CD14-positive monocyte (primary cell): Measurements from ENCODE around the gene VMAC. TPM values are rescaled to one million over a fixed set of nuclear protein-coding genes. Genes with fewer than 3 reads are reported as not detected.

ENCODE experiments used
- DNase-seq, 3 donors: peaks; one replicate each; pipeline ENCODE4 v3.0.0-alpha.2; 2011 to 2022
- H2AFZ ChIP-seq: 2 replicates; pipeline ENCODE4 v1.6.0; 2012; ENCODE audit warnings: mild to moderate bottlenecking, low read depth, low read length, inconsistent platforms; ENCODE audit not compliant: insufficient read depth, poor library complexity, severe bottlenecking
- H3K27ac ChIP-seq, 2 donors: 1 replicate in 1 of 2; 2 replicates in 1 of 2; pipeline ENCODE4 v1.5.1; 2012 to 2013; ENCODE audit warnings: low read length in 2 of 2, control low read depth in 1 of 2, inconsistent platforms in 1 of 2, low read depth in 1 of 2, mild to moderate bottlenecking in 1 of 2
- H3K27me3 ChIP-seq, 2 donors: one replicate each; pipeline versions ENCODE4 v1.6.0 to v1.6.1; 2011 to 2013; ENCODE audit warnings: low read length in 2 of 2; ENCODE audit not compliant: control insufficient read depth in 2 of 2, insufficient read depth in 2 of 2
- H3K36me3 ChIP-seq, 2 donors: replicated peaks in 1 of 2; 1 replicate in 1 of 2; 2 replicates in 1 of 2; pipeline versions ENCODE4 v1.5.1 to v1.6.1; 2012 to 2013; ENCODE audit warnings: low read length in 2 of 2, control low read depth in 1 of 2, inconsistent platforms in 1 of 2, mild to moderate bottlenecking in 1 of 2; ENCODE audit not compliant: insufficient read depth in 2 of 2, control insufficient read depth in 1 of 2
- H3K4me1 ChIP-seq, 2 donors: 1 replicate in 1 of 2; 2 replicates in 1 of 2; pipeline versions ENCODE4 v1.5.1 to v1.6.1; 2012 to 2013; ENCODE audit warnings: low read length in 2 of 2, control low read depth in 1 of 2, inconsistent platforms in 1 of 2, mild to moderate bottlenecking in 1 of 2, moderate library complexity in 1 of 2; ENCODE audit not compliant: insufficient read depth in 2 of 2, control insufficient read depth in 1 of 2
- H3K4me2 ChIP-seq: replicated peaks from 2 replicates; pipeline ENCODE3; 2012; ENCODE audit warnings: low read length, moderate library complexity, mild to moderate bottlenecking; ENCODE audit not compliant: poor library complexity, severe bottlenecking; ENCODE audit errors: extremely low read depth
- H3K4me3 ChIP-seq, 3 experiments: fragments of 200-600 bp in 1 of 3; sonication (generic) in 1 of 3; replicated peaks in 1 of 3; 1 replicate in 2 of 3; 2 replicates in 1 of 3; pipeline ENCODE4 v1.5.1; 2011 to 2013; ENCODE audit warnings: low read length in 3 of 3, mild to moderate bottlenecking in 3 of 3, control low read depth in 2 of 3, low read depth in 2 of 3, inconsistent platforms in 1 of 3, moderate library complexity in 1 of 3
- H3K79me2 ChIP-seq: 2 replicates; pipeline ENCODE4 v1.6.0; 2012; ENCODE audit warnings: mild to moderate bottlenecking, control low read depth, inconsistent platforms, low read length, moderate library complexity; ENCODE audit not compliant: insufficient read depth
- H3K9ac ChIP-seq: 2 replicates; pipeline ENCODE4 v1.6.0; 2017; ENCODE audit warnings: low read length, mild to moderate bottlenecking; ENCODE audit not compliant: insufficient read depth, poor library complexity, severe bottlenecking
- H3K9me3 ChIP-seq, 2 donors: replicated peaks in 1 of 2; 1 replicate in 1 of 2; 2 replicates in 1 of 2; pipeline versions ENCODE4 v1.5.1 to v1.6.1; 2012 to 2013; ENCODE audit warnings: low read length in 2 of 2, control low read depth in 1 of 2; ENCODE audit not compliant: control insufficient read depth in 1 of 2, insufficient read depth in 1 of 2
- H4K20me1 ChIP-seq: 2 replicates; pipeline ENCODE4 v1.6.0; 2012; ENCODE audit warnings: mild to moderate bottlenecking, low read length, control low read depth, moderate library complexity; ENCODE audit not compliant: insufficient read depth
- H3K27ac Mint-ChIP-seq, 7 donors: one replicate each; pipeline ENCODE4 v1.8.0; 2020; ENCODE audit warnings: mild to moderate bottlenecking in 7 of 7, mixed read lengths in 7 of 7, moderate library complexity in 6 of 7, inconsistent platforms in 2 of 7
- H3K27me3 Mint-ChIP-seq, 3 donors: one replicate each; pipeline ENCODE4 v1.8.0; 2021 to 2022; ENCODE audit warnings: low read depth in 3 of 3, mild to moderate bottlenecking in 3 of 3, mixed read lengths in 3 of 3, moderate library complexity in 3 of 3, inconsistent platforms in 1 of 3
- H3K36me3 Mint-ChIP-seq, 2 donors: one replicate each; pipeline ENCODE4 v1.8.0; 2020; ENCODE audit warnings: mixed read lengths in 2 of 2, inconsistent platforms in 1 of 2, mild to moderate bottlenecking in 1 of 2
- H3K4me1 Mint-ChIP-seq: one replicate; pipeline ENCODE4 v1.8.0; 2020; ENCODE audit warnings: mild to moderate bottlenecking, mixed read lengths
- H3K4me3 Mint-ChIP-seq, 2 donors: one replicate each; pipeline ENCODE4 v1.8.0; 2020; ENCODE audit warnings: mild to moderate bottlenecking in 2 of 2, mixed read lengths in 2 of 2, moderate library complexity in 1 of 2
- H3K9me3 Mint-ChIP-seq, 7 donors: one replicate each; pipeline ENCODE4 v1.8.0; 2020 to 2022; ENCODE audit warnings: mixed read lengths in 7 of 7, mild to moderate bottlenecking in 6 of 7, moderate library complexity in 6 of 7, inconsistent platforms in 2 of 7
- CTCF ChIP-seq: fragments of 200-600 bp; IDR thresholded peaks from one replicate; pipeline ENCODE4 v1.8.0; 2022; ENCODE audit warnings: antibody characterized with exemption, mild to moderate bottlenecking
- WGBS: methylation state at CpG from one replicate; pipeline ENCODE4 v1.1.5; 2013; ENCODE audit warnings: missing lambda C conversion rate; ENCODE audit not compliant: insufficient coverage; 5-methylcytosine and 5-hydroxymethylcytosine counted together
- intact Hi-C, 2 donors: fragments of 100-400 bp; cut with micrococcal nuclease; formaldehyde crosslinking; loops; one replicate each; pipeline versions ENCODE4 v1.15.0 to v1.15.1; 2023
- polyA plus RNA-seq, 3 donors: library from polyadenylated mRNA; depleted of rRNA in 1 of 3; unstranded in 2 of 3; stranded (reverse) in 1 of 3; fragments of 300-500 nt in 2 of 3; fragments of >200 nt in 1 of 3; fragmentation: Illumina TruSeq in 2 of 3; gene quantifications; 1 replicate in 2 of 3; 2 replicates in 1 of 3; pipeline ENCODE4 v1.2.3, GENCODE V29; 2012 to 2021

Gene VMAC
- polyA plus RNA-seq, 3 donors: 3.1 to 13.0 (median 4.3) TPM

GRCh38 chr19:5954293-5954692, 49.6 kb downstream of the VMAC start:
- H3K4me2 ChIP-seq: peak overlapping the region; percentile 46
- H3K27me3 Mint-ChIP-seq: peaks cover 0 to 5% (median 0%) of the 10 kb centered on the region in 3 donors
- H3K27ac ChIP-seq: peak overlapping the region in 1 of 2 donors; percentile 70
- no peaks in the 10 kb centered on the region for H3K9me3 Mint-ChIP-seq
- H3K27ac Mint-ChIP-seq: peak overlapping the region; percentile 57 to 86 (median 74)
- no peak overlapping the region for H2AFZ ChIP-seq
- peaks cover 27 to 32% of the 10 kb centered on the region in 2 donors for H3K36me3 Mint-ChIP-seq
- no peaks in the 10 kb centered on the region for H3K27me3 ChIP-seq
- H3K4me1 Mint-ChIP-seq: peaks cover 53% of the 10 kb centered on the region
- H3K4me3 Mint-ChIP-seq: peak overlapping the region in 1 of 2 donors; percentile 63
- WGBS: 27% methylated on average over 2 of the region's 6 CpGs
- no peak for DNase-seq
- peaks cover 40% of the 10 kb centered on the region in 2 donors for H3K4me1 ChIP-seq
- H4K20me1 ChIP-seq: peaks cover 89% of the 10 kb centered on the region
- peaks cover 11 to 40% of the 10 kb centered on the region in 2 donors for H3K36me3 ChIP-seq
- no peak for TF ChIP-seq CTCF
- intact Hi-C loops: no loop called here
- peaks cover 99% of the 10 kb centered on the region for H3K79me2 ChIP-seq
- H3K9ac ChIP-seq: no peak overlapping the region
- H3K9me3 ChIP-seq: no peaks in the 10 kb centered on the region
- H3K4me3 ChIP-seq: no peak overlapping the region

- Histone ChIP-seq H3K9me3 (no peaks in the 10 kb centered on the region), H3K36me3 (peaks cover 3 to 37% of the 10 kb centered on the region in 2 donors), H2AFZ (no peak overlapping the region), H3K4me2 (no peak overlapping the region), H3K4me1 (peaks cover 40% of the 10 kb centered on the region in 2 donors), H4K20me1 (peaks cover 98% of the 10 kb centered on the region), H3K9ac (no peak overlapping the region), H3K27me3 (no peaks in the 10 kb centered on the region), H3K79me2 (peaks cover 99% of the 10 kb centered on the region), H3K4me3 (no peak overlapping the region), H3K27ac (no peak overlapping the region)
- peaks cover 0 to 5% (median 0%) of the 10 kb centered on the region in 3 donors for H3K27me3 Mint-ChIP-seq
- WGBS: 100% methylated on average over 1 of the region's 3 CpGs
- no peak overlapping the region for H3K4me3 Mint-ChIP-seq
- DNase-seq: no peak
- no peaks in the 10 kb centered on the region for H3K9me3 Mint-ChIP-seq
- intact Hi-C loops: no loop called here
- no peak overlapping the region for H3K27ac Mint-ChIP-seq
- peaks cover 17 to 22% of the 10 kb centered on the region in 2 donors for H3K36me3 Mint-ChIP-seq
- peaks cover 50% of the 10 kb centered on the region for H3K4me1 Mint-ChIP-seq
- TF ChIP-seq CTCF: no peak
Observed at GRCh38 chr19:5955636-5955935, 50.9 kb downstream of the VMAC start.
